NCI-H510A (cell line): Measurements from ENCODE around the gene DLG2.

Source experiments
- DNase-seq: peaks from one replicate; lab custom pipeline; 2025; lab: John Stamatoyannopoulos, UW

Gene DLG2

DNA sequence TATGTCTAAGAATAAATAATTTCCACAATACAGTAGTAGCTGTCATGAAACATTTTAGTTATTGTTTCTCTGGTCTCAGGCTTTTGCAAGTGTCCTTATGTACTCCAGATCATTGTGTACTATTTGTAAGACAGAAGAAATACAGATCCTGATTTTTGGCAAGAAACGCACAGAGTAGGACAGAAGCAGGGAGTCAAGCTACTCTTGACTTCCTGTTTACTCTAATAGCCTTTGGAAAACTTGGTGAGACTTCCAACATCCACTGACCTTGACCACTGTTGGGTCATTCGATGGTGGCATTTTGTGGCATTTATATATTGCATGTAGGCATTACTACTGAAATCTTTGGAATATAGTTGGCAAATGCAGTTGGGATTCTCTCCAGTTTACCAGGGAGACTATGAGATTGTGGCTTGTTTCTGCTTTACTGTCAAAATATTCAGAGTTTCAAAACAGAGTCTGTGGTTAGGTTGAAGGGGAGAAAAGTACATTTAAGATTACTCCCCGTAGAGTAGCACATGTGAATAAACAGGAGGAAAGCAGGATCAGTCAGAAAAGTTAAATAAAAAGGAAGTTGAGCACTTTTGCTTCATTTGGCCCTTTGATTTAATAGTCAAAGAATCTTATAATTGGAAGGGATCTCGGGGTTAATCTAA lies 1614.8 kb downstream of the DLG2 start:
- DNase-seq, result no peak

DNA sequence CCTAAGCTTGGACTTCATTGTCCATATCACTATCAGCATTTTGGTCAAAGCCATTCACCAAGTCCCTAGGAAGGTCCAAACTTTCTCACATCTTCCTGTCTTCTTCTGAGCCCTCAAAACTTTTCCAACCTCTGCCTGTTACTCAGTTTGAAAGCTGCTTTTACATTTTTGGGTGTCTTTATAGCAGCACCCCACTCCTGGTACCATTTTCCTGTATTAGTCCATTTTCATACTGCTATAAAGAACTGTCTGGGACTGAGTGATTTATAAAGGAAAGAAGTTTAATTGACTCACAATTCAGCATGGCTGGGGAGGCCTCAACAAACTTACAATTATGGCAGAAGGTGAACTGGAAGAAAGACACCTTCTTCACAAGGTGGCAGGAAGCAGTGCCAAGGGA lies 1624.0 kb downstream of the DLG2 start:
- no peak for DNase-seq

DNA sequence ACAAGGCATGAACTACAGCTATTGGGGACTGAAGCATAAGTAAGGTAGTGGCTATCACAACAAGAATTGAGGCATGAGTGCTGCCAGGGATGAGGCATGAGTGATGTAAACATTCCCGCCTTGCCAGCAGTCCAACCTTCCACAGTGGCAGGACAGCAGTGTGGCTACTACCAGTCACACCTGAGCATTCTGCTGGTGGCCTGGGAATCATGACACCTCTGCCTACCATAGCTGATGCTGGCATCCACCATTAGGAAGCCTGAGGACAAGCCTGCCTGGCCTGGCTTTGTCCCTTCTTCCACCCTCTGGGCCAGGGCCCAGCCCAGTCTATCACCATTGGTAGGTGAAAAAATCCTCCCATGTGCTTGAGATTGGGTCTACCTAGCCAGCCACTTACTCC lies 1628.2 kb downstream of the DLG2 start:
- no peak for DNase-seq

DNA sequence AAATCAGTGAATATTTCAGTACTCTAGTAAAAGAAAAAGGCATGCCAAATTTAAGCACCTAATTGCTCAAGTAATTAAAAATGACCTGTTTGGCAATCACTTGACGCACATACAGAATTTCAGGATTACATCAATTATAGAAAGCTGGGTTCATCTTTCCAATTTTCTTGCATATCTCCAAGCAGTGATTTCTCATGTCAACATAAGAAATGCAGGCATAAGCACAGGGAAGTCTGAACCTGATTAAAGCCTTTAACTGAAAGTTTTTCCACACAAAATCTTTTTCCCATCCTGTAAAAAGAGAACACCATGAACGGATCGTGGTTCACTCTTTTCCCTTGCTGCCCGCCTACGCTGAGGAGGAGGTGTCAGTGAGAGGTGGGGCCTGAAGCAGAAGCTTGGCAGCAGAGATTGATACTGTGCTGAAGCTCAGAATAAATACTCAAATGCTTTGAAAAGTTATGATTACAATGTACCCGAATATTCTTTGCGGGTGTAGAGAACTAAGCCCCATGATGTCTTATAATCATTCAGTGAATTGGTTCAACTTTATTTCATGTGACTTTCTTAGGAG lies 1636.9 kb downstream of the DLG2 start:
- DNase-seq, result no peak

DNA sequence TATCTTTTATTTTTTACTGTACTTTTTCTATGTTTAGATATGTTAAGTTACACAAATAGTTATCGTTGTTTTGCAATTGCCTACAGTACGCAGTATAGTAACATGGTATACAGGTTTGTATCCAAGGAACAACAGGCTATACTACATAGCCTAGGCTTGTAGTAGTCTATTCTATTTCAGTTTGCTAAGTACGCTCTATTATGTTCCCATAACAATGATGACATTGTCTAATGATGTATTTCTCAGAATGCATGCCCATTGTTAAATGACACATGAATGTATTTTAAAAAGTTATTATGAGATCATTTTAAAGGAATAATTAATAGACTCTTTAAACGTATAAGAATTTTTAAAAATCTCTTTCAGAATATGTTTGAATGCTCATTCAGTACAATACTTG lies 1644.3 kb downstream of the DLG2 start:
- no peak for DNase-seq

DNA sequence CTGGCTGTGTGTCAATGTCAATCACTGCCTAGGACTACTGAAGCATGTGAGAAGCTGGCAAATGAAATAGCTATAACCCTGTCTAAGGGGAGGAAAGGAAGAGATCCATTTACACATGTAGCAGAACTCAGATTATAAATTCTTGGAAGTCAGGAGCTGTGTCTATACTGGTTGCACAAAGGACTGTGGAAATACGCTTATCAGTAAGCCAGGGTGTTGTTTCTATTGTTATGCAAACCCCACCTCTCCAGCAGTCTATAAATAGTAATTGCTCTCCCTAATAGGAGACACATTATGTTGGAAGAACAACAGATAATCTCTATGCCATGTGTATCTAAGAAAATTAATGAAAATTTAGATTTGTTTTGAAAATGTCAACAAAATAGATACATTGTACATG lies 1647.6 kb downstream of the DLG2 start:
- no peak for DNase-seq

DNA sequence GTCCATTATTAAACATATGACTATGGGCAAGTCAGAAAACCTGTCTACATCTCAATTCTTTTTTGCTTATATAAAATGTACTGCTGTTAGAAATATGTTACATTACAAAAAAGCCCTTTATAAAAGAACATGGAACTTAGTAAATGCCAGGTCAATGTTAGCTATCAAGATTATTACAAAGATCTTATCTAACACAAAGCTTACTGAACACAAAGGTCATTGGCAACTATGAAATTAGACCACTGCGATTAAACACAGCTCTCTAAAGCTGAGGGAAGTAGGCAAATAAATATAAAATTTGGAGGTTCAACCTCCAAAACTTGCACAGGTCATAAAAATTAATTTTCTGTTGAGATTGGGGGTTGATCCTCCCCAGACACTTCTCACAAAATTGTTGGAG lies 1648.2 kb downstream of the DLG2 start:
- no peak for DNase-seq

DNA sequence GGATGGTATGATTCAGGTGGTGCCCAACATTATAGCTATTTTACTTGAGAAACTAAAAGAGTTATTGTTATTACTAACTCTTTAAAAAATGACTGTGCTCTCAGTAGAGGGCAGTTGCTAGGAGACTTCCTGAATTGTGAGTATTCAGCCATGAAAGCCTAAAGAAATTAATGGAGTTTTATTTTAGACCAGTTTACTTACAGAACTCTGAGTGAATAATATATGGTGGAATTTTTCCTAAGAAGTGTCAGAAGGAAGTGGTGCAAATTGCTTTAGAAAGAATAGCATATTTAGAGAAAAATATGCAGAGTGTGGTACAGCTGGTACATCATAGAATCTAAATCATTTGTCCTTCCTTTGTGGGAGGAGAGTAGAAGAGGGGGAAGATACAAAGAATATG lies 1651.1 kb downstream of the DLG2 start:
- no peak for DNase-seq

DNA sequence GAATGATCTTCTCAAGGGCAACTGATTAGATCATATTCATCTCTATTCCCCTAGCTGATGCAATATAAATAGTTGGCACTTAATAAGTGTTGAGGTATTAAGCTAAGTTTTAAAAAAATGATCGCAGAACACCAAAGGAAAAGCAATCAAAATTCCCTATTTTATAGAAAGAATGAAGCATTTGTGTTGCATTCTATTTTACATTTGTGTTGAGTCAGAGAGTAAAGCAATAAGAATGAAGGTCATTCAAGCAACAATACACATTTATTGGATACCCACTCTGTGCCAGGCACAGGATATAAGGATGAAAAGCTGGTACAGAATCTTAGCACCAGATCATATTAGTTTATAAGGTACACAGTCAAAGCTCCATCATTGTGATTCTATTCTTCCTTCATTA lies 1654.6 kb downstream of the DLG2 start:
- DNase-seq, result no peak

DNA sequence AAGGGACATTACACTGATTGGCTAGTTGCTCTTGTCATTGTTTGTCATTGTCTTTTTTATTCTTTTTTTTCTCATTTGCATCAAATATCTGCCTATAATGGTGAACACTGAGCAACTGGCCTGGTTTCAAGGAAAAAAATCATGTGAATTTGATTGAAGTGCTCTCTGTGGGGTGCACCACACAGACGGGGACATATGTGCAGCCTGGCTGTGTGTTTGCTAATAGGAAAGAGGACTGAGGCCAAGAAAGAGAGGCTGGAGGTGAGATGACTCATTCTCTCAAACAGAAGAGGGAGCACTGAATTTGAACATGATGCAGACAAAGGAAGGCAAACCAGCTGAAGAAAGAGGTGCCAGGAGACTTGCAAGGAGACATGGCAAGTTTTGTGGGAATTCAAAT lies 1656.1 kb downstream of the DLG2 start:
- DNase-seq, result no peak

DNA sequence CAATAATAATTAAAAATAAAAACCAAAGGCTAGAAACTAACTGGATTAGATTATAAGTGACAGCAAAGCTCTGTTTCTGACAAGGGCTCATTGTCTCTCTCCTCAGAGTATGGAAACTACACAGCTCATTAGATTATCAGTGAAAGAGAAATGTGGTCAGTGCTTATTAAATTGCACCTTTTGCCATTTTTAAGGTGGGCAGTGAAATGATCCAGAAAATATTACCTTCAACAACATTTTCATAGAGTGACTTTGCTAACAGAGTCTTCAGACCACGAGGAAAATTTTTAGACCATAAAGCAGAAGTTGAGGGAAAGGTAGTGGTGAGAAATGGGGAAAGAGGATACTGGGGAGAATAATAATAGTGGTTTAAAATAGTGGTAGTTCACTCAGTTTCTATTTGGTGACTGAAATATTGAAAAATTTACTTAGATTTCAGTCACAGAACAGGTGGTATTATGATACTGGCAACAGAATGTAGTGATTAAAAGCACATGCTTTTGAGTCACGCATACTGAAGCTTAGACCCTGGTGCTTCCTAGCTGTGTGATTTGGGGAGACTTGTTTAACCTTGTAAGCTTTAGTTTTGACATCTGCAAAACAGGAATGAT lies 1657.0 kb downstream of the DLG2 start:
- DNase-seq, result no peak

DNA sequence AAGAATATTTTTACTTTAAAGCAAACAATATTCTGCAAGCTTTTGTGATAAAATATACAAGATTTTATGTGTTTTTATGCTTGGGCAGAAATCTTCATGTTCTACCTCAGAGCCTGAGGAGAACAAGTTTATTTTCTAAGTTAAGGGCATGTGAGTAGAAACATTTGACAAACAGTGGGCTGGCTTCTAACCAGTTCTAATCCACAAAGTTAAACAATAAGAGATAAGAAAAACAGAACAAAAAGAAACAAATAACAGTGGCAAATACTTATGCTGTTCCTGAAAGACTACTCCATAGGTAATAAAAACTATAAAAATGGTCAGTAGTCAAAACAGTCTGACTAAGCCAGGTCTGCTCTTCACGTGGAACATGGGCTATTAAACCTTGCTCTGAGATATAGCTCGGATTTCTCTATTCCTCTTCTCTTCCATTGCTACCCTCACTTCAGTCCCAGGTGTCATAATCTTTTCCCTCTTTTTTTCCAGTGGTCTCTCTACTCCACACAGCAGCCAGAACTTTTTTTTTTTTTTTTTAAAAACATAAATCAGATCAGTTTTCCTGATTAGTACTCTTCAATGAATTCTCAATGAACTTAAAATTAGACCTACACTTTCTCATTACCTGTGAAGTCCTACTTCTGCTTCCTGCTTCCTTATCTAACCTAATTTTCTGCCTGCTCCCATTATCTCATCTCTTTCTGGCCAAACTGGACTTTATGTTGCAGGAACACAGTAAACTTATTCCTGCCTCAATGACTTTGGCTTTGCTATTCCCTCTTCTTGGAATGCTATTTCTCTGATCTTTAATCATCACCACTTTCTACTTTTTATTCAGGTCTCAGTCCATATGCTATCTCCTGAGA lies 1669.9 kb downstream of the DLG2 start:
- DNase-seq, result no peak

DNA sequence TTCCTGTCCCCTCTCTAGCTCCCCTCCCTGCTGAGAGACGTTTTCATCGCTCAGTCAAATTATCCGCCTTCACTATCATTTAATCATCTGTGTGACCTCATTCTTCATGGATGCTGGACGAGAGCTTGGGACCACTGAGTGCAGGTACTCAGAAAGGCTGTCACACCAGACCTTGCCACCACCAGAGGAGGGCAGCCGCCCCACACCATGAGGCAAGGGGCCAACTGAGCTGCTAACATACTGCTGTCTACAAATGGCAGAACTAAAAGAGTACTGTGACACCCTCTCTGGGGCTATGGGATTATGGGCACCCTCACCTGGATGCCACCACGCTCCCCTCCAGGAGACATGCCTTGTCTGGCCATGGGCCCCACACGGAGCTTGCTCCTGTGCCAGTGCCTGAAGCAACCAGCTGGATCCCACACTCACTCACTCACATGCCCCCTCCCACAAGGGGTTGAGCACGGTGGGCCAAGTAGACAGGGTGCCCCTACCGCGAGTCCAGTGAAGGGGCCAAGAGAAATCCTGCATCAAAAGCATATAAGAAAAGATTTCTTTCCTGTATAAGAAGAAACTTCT lies 1670.9 kb downstream of the DLG2 start:
- DNase-seq, result no peak

DNA sequence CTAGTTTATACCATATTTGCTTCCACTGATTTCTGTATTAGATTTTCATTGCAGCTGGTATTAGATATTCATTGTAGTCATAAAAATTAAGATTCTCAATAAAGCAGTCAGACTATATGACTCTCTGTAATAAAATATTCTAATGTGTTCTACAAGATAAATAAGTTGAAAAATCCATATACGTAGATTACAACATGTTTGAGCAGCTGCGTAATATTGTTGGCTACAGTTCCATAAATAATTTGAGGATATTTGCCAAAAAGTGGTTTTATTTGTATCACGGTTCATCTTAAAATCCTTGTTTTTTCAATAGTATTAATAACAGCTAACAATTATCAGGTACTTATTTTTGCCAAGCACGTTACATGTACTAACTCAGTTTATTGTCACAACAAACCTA lies 1672.4 kb downstream of the DLG2 start:
- DNase-seq, result no peak

DNA sequence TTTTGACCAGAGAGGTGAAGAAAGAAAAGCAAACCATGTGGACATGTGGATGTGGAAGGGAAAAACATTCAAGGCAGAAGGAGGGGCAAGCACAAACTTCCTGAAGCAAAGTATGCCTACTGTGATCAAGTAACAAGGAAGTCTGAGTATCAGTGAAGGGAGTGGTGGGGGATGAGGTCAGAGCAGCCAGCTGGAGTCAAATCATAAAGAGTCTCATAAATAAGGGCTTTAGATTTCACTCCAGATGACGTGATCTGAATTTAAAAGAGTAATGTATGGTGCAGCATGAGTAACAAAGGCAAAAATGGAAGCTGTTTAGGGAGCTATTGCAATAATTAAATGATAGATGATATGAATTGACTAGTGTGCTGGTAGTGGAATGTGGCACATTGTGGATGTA lies 1675.6 kb downstream of the DLG2 start:
- no peak for DNase-seq

DNA sequence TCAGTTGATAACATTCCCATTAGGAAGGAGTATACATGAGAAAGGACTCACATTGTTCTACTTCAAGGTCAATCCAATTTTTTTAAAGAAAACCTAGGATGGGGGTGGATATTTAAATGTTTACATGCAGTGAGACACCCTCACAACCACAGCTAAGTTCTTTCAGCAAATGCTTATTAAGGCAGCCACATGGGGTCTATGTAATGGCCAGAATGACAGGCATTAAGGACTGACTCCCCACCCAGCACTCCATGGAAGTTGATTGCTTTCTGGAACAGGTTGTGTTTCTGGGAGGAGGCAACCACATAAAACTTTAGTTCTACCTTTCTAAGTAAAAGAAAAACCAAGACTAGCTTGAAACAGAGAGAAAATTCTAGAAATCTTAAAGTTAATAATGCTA lies 1678.9 kb downstream of the DLG2 start:
- no peak for DNase-seq

DNA sequence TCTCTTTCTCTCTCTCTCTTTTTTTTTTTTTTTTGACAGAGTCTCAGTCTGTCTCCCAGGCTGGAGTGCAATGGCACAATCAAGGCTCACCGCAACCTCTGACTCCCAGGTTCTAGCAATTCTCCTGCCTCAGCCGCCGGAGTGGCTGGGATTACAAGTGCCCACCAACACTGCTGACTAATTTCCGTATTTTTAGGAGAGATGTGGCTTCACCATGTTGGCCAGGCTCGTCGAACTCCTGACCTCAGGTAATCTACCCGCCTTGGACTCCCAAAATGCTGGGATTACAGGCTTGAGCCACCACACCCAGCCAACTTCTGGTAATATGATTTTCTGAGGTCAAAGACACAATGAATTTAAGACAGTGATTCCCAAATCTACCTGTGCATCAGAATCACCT lies 1681.2 kb downstream of the DLG2 start:
- no peak for DNase-seq

DNA sequence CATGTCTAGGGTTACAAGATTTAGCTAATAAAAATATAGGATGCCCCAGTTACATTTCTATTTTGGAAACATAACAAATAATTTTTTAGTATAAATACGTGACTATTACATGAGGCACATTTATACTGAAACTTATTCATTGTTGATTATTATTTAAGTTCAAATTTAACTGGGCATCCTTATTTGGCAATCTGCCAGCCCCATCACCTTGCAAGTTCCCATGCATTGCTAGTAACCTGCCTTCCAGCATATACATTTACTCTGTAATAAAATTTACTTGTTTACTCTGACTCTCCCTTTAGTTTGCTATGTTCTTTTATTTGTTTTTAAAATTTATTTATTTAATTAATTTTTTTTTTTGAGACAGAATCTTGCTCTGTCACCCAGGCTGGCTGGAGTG lies 1686.1 kb downstream of the DLG2 start:
- no peak for DNase-seq

DNA sequence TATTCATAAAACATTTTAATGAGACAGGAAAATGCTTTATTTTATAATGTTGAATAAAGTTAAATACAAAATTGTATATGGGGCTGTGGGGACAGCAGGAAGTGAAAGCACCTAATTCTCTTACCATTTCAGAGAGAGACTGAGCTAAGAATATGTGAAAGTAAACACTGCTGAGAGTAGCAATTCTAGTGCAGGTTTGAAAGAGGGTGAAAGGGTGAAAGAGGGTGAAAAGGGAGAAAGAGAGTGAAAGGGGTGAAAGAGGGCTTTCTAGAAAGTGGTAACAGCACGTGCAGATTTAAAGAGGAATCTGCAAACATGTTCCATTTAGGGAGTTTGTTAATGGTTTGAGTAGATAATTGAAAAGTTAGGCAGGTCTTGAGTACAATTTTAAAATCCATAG lies 1689.0 kb downstream of the DLG2 start:
- DNase-seq, result no peak

DNA sequence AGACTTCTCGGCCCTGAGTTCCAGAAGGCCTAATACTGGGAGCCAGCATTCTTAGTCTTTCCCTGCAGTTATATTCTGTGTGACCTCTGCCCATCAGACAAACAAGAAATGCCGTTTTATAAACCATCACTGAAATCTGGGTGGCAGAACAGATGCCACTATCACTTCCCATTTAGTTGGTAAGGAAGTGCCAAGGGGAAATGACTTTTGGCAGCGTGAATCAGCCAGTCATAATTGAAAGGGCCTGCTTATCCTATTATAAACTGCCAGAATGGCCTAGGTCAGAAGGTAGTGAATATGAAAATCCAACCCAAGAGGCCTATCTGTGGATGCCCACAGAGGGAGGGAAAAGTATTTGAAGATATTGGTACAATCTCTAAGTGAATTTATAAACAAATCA lies 1694.1 kb downstream of the DLG2 start:
- no peak for DNase-seq

DNA sequence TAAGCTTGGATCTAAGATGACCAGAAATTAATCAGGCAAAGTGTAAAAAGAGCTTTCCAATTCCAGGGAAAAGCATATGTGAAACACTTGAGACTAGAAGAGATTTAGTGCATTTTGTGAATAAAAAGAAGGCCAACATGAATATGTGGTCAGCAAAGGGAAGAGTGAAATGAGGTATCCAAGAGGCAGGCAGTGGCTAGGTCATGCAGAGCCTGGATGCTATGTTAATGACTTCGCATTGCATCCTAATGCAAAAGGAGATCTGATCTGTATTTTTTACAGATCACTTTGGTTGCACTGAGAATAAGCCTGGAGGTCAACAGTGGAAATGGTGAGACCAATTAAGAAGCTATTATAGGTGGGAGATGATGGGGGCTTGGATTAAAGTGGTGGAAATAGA lies 1699.7 kb downstream of the DLG2 start:
- DNase-seq, result no peak

DNA sequence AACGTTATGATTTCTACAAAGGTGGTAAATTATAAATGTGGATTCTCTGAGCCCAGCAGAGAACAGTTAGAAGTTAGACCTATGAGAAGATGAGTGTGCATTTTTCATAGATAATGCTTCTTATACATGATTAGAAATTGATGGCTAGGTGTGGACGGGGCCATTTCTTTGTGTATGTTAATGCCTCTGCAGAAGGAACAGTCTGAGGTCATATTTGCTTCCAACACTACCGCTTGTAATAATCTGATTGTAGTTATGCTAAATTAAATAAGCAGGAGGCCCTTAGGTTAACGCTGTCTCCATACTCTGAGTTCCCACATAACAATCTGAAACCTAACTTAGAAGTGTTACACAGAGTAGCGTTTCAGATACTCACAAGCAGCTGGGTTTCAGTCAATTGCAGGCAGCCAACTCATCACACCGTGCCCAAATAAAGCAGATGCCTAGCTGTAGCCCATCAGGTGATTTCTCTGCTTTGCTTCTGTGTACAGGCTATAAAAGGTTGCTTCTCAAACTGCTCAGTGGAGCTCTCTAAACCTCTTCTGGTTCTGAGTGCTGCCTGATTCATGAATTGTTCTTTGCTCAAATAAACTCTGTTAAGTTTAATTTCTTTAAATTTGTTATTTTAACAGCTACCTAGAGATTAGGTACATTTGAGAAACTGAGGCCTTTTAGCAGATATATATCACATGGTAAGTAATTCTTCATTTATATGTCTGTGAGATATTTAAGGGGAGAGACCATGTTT lies 1702.2 kb downstream of the DLG2 start:
- DNase-seq, result no peak
